Adrenal gland (tissue), 12 donors: ENCODE results near the gene ARHGAP35. TPM values are rescaled to one million over a fixed set of nuclear protein-coding genes. Genes with fewer than 3 reads are reported as not detected.
A peak's percentile ranks its signal among the peaks of the same experiment; 100 is the strongest.

Experiments used
- DNase-seq, 7 donors: peaks; one replicate each; pipeline ENCODE4 v3.0.0-alpha.2; 2019 to 2020
- H3K27ac ChIP-seq, 5 donors: fragments of 200-600 bp; sonication (generic) in 4 of 5; 1 replicate in 3 of 5; 2 replicates in 2 of 5; pipeline versions ENCODE4 v1.5.1 to v1.8.0; 2016 to 2020; ENCODE audit warnings: mild to moderate bottlenecking in 1 of 5
- H3K27me3 ChIP-seq: fragments of 200-600 bp; 2 replicates; pipeline ENCODE4 v1.8.0; 2021
- H3K36me3 ChIP-seq, 2 donors: fragments of 200-600 bp; replicated peaks in 1 of 2; 1 replicate in 1 of 2; 2 replicates in 1 of 2; pipeline versions ENCODE4 v1.5.1 to v1.8.0; 2018 to 2022
- H3K4me1 ChIP-seq, 2 donors: fragments of 200-600 bp; replicated peaks in 1 of 2; 1 replicate in 1 of 2; 2 replicates in 1 of 2; pipeline versions ENCODE4 v1.5.1 to v1.8.0; 2018 to 2021
- H3K4me3 ChIP-seq, 4 donors: fragments of 200-600 bp; sonication (generic) in 3 of 4; one replicate each; pipeline ENCODE4 v1.5.1; 2016 to 2018
- H3K9me3 ChIP-seq, 3 donors: fragments of 200-600 bp; sonication (generic) in 1 of 3; replicated peaks in 1 of 3; 1 replicate in 2 of 3; 2 replicates in 1 of 3; pipeline versions ENCODE4 v1.5.1 to v1.8.0; 2016 to 2021
- POLR2A ChIP-seq, 2 donors: fragments of 450-650 bp; IDR thresholded peaks; one replicate each; pipeline ENCODE4 v1.6.1; 2017; ENCODE audit warnings: antibody characterized with exemption in 2 of 2, mild to moderate bottlenecking in 2 of 2, moderate library complexity in 1 of 2
- WGBS, 4 donors: extraction: QIAGEN DNeasy Blood & Tissue Kit in 2 of 4; methylation state at CpG; one replicate each; pipeline versions ENCODE4 v1.1.5 to v1.1.7; 2013 to 2017; 5-methylcytosine and 5-hydroxymethylcytosine counted together
- intact Hi-C, 2 donors: fragments of 100-400 bp; cut with DNase I; formaldehyde crosslinking; loops; one replicate each; pipeline versions ENCODE4 v1.14.1 to v1.15.0; 2022 to 2023
- polyA plus RNA-seq, 3 donors: library from polyadenylated mRNA; stranded (reverse); fragments of 200-250 nt in 2 of 3; fragments of 350-450 nt in 1 of 3; fragmentation: Illumina TruSeq in 1 of 3; extraction: RNeasy Lipid Tissue Mini Kit (QIAGEN cat#74804) in 1 of 3; gene quantifications; one replicate each; pipeline ENCODE4 v1.2.3, GENCODE V29; 2013 to 2014
- total RNA-seq, 9 donors: library from RNA; depleted of rRNA in 4 of 9; stranded (reverse); fragments of >200 nt in 4 of 9; fragments of 120-200 nt in 1 of 9; fragmentation: NEBNext Ultra II Directional in 1 of 9; extraction: Animal tissue kit (Norgen Biotek cat#: 25700) in 1 of 9; gene quantifications; one replicate each; pipeline versions ENCODE4 v1.1.0 to v1.2.4, GENCODE V29; 2013 to 2023
- TF ChIP-seq, protein P1 (sequence below), 6 experiments: fragments of 450-650 bp in 4 of 6; fragments of 200-600 bp in 2 of 6; sonication (generic) in 1 of 6; IDR thresholded peaks; 1 replicate in 5 of 6; 2 replicates in 1 of 6; pipeline versions ENCODE4 v1.5.1 to v1.8.0; 2016 to 2021; ENCODE audit warnings: antibody characterized with exemption in 6 of 6, mild to moderate bottlenecking in 2 of 6, moderate library complexity in 1 of 6
- donor health status: healthy with polysubstance abuse.
- donor health status: Bipolar disorder and iron deficiency.
- donor health status: DM: yes; HTN: yes; CAD: no.
- donor health status: DM: no; HTN: no; CAD: no.
- donor health status: DM: no; HTN: no; CAD: no.
- donor health status: DM: yes; HTN: yes; CAD: no.

The ARHGAP35 gene
- total and polyA plus RNA-seq, 12 donors = 7.0 to 48.3 (median 38.9) TPM

DNA sequence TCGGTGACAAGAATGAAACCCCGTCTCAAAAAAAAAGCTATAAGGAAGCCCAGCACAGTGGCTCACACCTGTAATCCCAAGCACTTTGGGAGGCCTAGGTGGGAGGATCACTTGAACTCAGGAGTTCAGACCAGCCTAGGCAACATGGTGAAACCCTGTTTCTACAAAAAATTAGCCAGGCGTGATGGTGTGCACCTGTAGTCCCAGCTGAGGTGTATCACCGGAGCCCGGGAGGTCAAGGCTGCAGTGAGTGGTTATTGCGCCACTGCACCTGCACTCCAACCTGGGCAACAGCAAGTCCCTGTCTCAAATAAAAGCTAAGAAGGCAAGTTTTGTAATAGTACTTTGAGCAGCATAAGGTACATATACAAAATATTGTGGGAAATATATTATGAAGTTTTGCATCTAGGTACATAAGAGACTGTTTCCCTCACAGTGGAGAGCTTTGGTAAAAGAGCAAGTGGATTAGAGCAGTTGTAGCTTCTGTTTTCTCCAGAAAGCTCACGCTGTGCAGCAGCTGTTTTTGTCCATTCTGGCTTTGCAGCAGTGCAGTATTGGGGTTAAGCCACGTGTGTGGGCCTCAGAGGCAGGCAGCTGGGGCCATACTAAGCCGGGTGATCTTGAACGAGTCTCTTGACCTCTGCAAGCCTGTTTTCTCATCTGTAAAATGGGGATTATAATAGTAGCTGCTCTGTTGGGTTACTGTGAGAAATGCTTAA is 35.4 kb downstream of the ARHGAP35 start:
- H3K27me3 ChIP-seq = no peaks in the 10 kb centered on the region
- H3K4me1 ChIP-seq = peaks cover 0 to 11% of the 10 kb centered on the region in 2 donors
- intact Hi-C loops = loop anchor here in 1 of 2 donors (5.0 kb wide), 1 partner anchor 34 kb away; the partner anchor contains the start of gene ARHGAP35
- H3K4me3 ChIP-seq = no peak overlapping the region
- TF ChIP-seq POLR2A (IDR thresholded peaks at IDR 0.05) = no peak
- H3K9me3 ChIP-seq = no peaks in the 10 kb centered on the region
- DNase-seq = no peak
- no peaks in the 10 kb centered on the region for H3K36me3 ChIP-seq
- WGBS, 4 donors = 84 to 88% (median 88%) methylated on average over 8 to 10 of the region's 10 CpGs
- no peak overlapping the region for H3K27ac ChIP-seq

DNA sequence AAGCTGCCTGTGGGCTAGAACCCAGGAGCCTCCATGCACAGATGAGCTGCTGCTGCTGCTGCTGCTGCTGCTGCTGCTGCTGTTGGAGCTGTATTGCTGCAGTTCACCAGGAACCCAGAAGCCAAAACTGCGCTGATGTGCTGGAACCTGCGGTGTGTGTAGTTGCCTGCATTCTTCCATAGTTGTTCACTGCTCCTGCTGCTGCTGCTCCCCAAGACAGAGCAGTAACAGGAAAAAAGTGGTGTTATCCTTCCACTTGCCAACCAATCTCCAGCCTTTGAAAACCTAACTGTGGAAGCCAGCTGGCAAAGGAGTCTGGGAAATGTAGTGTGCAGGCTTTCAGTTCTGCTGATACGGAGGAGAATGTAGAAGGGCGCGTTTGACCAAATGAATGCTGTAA is 37.9 kb downstream of the ARHGAP35 start:
- no peaks in the 10 kb centered on the region for H3K9me3 ChIP-seq
- WGBS, 4 donors = 69 to 86% (median 79%) methylated on average over 3 to 5 of the region's 5 CpGs
- intact Hi-C loops = loop anchor here in 1 of 2 donors (5.0 kb wide), 1 partner anchor 36 kb away; the partner anchor contains the start of gene ARHGAP35
- H3K27me3 ChIP-seq = no peaks in the 10 kb centered on the region
- no peak overlapping the region for H3K27ac ChIP-seq
- peak in 1 of 7 donors; percentile 46 for DNase-seq
- no peak overlapping the region for H3K4me3 ChIP-seq
- no peaks in the 10 kb centered on the region for H3K36me3 ChIP-seq
- H3K4me1 ChIP-seq = peaks cover 21 to 33% of the 10 kb centered on the region in 2 donors
- TF ChIP-seq, protein P1, sequence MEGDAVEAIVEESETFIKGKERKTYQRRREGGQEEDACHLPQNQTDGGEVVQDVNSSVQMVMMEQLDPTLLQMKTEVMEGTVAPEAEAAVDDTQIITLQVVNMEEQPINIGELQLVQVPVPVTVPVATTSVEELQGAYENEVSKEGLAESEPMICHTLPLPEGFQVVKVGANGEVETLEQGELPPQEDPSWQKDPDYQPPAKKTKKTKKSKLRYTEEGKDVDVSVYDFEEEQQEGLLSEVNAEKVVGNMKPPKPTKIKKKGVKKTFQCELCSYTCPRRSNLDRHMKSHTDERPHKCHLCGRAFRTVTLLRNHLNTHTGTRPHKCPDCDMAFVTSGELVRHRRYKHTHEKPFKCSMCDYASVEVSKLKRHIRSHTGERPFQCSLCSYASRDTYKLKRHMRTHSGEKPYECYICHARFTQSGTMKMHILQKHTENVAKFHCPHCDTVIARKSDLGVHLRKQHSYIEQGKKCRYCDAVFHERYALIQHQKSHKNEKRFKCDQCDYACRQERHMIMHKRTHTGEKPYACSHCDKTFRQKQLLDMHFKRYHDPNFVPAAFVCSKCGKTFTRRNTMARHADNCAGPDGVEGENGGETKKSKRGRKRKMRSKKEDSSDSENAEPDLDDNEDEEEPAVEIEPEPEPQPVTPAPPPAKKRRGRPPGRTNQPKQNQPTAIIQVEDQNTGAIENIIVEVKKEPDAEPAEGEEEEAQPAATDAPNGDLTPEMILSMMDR (IDR thresholded peaks at IDR 0.05) = no peak
- no peak for TF ChIP-seq POLR2A (IDR thresholded peaks at IDR 0.05)

DNA sequence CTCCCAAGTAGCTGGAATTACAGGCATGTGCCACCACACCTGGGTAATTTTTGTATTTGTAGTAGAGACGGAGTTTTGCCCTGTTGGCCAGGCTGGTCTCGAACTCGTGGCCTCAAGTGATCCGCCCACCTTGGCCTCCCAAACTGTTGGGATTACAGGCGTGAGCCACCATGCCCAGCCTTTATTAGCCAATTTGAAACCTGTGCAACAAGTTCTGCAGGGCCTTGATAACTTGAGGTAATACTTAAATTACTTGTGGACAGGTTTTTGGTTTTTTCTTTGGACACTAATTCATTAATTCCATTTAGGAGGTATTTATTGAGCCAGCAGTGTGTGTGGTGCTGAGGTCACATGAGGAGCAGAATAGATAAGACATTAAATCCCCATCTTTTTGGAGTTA is 39.5 kb downstream of the ARHGAP35 start:
- DNase-seq = peak in 2 of 7 donors; percentile 2 to 33
- H3K9me3 ChIP-seq = no peaks in the 10 kb centered on the region
- no peaks in the 10 kb centered on the region for H3K27me3 ChIP-seq
- H3K4me1 ChIP-seq = peaks cover 37 to 40% of the 10 kb centered on the region in 2 donors
- 95 to 100% (median 98%) methylated on average over 5 of the region's 5 CpGs for WGBS, 4 donors
- no peak for TF ChIP-seq POLR2A (IDR thresholded peaks at IDR 0.05)
- TF ChIP-seq, protein P1 (IDR thresholded peaks at IDR 0.05) = no peak
- intact Hi-C loops = no loop called here
- H3K27ac ChIP-seq = no peak overlapping the region
- no peak overlapping the region for H3K4me3 ChIP-seq
- no peaks in the 10 kb centered on the region for H3K36me3 ChIP-seq

DNA sequence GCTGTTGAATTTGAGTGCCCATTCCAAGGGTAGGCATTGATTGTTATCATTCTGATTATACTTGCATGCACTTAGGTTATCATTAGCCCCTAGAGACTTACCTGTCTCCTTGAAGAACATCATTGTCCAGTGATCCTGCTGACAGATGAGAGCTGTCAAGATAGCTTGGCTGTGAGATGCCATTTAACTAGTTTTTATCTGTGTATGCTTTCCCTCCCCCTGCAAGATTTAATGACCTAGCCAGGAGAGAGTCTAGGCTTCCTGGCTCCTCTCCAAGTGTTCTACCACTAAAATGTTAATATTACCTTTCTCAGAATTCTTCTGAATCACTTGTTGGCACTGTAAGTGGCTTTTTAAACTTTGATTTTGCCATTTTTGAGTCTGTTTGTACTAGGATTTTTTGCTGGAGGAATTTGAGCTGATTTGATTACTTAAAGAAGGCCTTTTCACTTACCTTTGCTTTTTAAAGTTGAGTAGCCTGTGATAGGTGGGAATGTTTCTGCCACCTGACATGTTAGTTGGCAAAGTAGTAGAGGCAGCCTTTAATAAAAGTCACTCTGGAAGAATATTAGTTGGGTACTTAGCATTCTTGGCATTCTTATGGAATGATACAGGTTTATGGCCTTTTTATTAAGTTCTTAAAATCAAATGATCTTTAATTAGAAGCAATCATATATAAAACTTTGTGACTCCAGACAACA is 41.1 kb downstream of the ARHGAP35 start:
- TF ChIP-seq, protein P1 (IDR thresholded peaks at IDR 0.05) = no peak
- no peak for TF ChIP-seq POLR2A (IDR thresholded peaks at IDR 0.05)
- intact Hi-C loops = no loop called here
- H3K4me1 ChIP-seq = peaks cover 37 to 42% of the 10 kb centered on the region in 2 donors

More for the DNA sequence above, 41.1 kb downstream of the ARHGAP35 start:
- Histone ChIP-seq H3K4me3 (no peak overlapping the region), H3K9me3 (no peaks in the 10 kb centered on the region), H3K36me3 (no peaks in the 10 kb centered on the region), H3K27me3 (no peaks in the 10 kb centered on the region), H3K27ac (peak overlapping the region in 2 of 5 donors; percentile 29 to 77)
- DNase-seq = peak in 2 of 7 donors; percentile 18 to 33
